Measurements from ENCODE around the gene PTPRS.

GRCh38 chr19:5339198-5339949 is 1.2 kb downstream of the PTPRS start:
- TF ChIP-seq, protein P1, sequence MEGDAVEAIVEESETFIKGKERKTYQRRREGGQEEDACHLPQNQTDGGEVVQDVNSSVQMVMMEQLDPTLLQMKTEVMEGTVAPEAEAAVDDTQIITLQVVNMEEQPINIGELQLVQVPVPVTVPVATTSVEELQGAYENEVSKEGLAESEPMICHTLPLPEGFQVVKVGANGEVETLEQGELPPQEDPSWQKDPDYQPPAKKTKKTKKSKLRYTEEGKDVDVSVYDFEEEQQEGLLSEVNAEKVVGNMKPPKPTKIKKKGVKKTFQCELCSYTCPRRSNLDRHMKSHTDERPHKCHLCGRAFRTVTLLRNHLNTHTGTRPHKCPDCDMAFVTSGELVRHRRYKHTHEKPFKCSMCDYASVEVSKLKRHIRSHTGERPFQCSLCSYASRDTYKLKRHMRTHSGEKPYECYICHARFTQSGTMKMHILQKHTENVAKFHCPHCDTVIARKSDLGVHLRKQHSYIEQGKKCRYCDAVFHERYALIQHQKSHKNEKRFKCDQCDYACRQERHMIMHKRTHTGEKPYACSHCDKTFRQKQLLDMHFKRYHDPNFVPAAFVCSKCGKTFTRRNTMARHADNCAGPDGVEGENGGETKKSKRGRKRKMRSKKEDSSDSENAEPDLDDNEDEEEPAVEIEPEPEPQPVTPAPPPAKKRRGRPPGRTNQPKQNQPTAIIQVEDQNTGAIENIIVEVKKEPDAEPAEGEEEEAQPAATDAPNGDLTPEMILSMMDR (IDR thresholded peaks at IDR 0.05), result no peak
- no peak for TF ChIP-seq POLR2AphosphoS5 (IDR thresholded peaks at IDR 0.05; ENCODE audit: insufficient read depth in 1 of 2, low read depth in 1 of 2)

All from vagina (tissue), 2 donors.